Activated naive CD4-positive, alpha-beta T cell treated with anti-CD3 and anti-CD28 coated beads, Interleukin-2, amount 50 U/mL, for 16 hours (primary cell): ENCODE measurements around the gene DAB1.

ENCODE experiments used
- DNase-seq: peaks from one replicate; pipeline ENCODE4 v3.0.0-alpha.2; 2020

Gene DAB1

DNA sequence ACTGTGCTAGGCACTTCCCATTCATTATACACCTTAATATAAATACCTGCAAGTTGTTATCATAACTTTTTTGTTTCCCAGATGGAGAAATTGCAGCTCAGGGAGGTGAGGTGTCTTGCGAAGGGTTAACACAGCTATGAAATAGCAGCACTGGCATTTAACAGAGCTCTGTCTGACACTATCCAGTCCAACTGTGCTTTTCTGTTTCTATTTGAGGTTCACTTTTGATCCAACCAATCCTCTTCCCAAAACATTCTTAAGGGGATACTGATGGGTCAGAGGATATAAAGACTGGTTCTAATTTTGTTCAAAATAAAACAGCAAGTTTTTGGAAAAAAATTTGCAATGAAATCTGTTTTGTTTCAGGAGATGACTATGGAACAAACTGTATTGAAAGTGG lies 411.5 kb downstream of the DAB1 start:
- no peak for DNase-seq

DNA sequence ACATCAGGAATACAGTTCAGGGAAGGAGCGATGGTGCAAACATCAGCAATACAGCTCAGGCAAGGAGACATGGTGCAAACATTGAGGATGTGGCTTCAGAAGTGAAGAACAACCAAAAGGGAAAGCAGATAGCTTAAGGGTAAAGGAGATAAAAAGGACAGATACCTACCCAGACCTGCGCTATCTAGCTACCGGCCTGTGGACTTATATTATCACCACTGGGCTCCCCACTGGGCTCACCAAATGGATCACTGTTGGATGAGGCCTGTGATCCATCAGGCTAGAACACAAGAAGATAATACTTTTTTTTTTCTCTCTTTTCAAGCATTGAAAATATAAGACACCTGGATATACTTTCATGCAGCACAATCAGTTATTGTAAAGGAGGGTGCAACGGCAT lies 413.3 kb downstream of the DAB1 start:
- DNase-seq: no peak

DNA sequence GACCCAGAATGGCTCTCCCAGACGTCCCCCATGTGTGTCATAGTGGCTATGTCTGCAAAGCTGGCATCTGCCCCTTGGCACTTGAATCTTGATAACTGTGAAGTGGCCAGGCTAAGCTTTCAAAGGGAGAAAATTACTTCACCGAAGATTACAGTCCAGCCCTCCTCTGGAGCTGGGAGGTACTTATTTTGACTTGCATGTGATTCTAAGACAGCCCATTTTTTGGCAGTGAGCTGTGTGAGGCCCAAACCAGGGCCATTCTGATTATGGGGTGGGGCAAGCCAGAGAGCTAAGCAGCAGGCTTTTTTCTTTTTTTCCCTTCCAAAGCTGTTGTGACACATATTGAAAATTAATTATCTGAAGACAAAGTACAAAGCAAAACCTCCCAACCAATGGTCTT lies 415.9 kb downstream of the DAB1 start:
- no peak for DNase-seq

DNA sequence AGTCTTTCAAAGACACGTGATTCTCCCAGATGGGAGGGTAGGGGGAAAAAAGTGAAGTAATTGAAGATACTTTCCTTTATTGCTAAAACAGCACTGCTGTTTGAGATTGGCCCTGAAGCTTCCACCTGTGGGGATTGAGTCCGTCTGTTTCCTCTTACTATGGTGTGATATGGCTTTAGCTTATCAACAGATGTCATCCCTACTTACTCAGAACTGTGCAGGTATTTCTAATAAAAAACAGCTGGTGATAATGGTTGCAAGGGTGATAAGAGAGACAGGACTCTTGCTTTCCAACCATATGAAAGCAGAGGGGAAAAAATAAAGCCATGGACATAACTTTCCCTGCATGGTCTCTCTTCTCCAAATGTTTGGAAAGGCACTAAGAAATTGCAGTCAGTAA lies 416.4 kb downstream of the DAB1 start:
- DNase-seq: no peak

DNA sequence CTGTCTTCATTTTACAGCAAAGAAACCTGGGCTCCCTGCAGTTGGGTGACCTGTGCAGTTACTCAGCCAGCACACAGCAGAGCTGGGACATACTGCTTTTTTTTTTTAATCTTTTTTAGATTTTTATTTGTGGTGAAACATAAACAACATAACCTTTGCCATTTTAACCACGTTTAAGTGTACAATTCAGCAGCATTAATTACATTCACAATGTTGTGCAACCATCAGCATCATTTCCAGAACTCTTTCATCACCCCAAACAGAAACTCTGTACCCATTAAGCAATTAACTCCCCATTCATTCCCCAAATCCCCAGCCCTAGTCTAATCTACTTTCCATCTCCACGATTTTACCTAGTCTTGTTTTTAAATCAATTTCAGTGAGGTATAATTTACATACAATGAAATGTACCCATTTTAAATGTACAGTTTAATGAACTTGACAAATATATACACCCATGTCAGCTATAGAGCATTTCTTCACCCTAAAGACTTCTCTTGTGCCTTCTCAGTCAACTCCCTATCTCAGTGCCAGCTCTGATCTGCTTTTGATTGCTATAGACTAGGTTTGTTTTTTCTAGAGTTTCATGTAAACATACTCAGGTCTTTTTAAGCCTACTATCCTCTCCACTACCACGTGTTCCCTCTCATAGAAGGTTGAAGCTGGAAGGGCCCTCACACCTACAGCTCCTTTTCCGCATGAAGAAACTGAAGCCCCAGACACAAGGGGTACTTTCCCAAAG lies 420.3 kb downstream of the DAB1 start:
- DNase-seq: no peak

DNA sequence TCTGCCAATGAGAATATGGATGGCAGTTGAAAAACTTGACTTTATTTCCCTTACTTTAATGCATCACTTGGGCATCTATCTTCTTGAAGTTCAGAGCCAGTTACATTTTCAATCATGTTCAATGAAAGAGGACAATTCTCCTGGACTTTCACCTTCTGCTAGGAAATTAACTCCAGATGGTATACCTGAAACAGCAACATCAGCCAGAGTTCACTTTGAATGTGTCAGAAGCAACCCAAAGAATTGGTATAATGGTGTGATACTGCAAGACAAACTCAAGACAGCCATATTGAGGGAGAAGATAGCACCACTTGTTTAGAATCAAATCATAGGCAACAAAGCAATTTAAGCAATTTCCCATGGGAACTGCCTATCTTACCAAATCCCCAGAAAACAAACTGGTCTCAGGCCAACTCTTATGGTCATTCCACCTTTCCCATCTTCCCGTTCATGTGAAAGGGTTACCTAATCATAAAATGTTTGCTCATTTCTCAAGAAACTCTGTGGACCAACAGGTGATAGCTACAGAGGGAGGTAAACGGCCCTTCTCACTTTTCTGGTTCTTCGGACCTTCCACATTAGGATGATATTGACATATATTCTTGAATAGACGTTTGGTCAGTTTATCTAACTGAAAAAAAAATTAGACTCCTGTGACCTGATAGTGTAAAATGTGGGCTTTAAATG lies 428.3 kb downstream of the DAB1 start:
- no peak for DNase-seq

DNA sequence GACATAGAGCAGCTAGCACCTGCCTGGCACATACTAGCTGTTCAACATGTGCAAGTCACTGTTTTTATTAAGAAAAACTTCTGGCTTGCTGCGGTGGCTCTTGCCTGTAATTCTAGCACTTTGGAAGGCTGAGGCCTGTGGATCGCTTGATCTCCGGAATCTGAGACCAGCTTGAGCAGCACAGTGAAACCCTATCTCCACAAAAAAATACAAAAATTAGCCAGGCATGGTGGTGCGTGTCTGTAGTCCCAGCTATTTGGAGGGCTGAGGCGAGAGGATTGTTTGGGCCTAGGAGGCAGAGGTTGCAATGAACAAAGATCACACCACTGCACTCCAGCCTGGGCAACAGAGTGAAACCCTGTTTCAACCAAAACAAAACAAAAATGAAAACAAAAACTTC lies 430.4 kb downstream of the DAB1 start:
- no peak for DNase-seq

DNA sequence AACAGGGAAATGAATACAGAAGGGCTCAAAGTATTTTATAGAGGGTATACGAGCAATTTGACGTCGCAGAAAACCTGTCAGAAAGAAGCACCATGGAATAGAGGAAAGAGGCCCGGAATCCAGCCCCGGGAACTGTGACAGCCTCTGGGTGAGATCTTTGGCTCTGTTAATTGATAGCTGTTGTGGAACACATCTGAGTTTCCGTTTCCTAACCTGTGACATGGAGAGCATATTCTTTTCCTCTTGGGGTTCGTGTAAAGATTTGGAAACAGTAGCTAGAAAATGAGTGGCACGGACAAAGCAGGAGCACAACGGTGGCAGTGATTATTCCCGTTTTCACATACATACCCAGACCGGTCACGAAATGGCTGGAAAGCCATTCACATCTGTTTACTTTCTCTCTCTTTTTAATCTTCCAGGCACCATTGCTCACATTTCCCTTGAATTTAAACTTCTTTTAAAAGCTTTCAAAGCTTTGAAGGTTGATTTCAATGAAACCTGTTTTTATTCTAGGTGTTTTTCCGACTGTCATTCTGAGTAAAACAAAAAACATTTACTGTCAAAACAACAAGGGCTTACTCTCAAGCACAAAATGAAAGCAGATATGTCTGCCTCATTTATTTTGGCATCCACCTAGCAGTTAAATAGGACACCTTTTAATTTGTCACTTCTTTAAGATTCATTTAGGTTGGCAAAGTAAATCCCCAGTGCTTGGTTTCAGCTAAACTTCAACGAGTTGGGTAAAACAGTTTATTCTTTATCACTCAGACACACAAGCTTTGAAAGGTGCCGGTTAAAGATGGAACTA lies 431.3 kb downstream of the DAB1 start:
- no peak for DNase-seq

DNA sequence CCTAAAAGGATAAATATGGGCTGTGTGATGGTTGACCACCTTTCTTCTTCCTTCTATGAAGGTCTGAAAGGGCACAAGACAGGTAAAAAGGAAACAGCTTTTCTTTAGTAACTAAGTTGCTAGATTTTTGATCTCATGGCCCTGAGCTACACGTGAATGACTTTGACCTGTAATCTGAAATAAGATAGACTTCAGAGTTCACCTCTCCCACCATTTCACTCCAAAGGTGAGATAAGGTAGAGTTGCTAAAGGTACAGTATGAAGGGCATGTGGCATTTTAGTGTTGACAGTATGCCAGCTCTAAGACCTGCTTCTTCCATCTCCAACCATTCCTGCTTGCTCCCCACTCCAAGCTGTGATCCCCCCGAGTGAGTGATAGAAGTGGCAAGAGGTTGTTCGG lies 432.3 kb downstream of the DAB1 start:
- no peak for DNase-seq

DNA sequence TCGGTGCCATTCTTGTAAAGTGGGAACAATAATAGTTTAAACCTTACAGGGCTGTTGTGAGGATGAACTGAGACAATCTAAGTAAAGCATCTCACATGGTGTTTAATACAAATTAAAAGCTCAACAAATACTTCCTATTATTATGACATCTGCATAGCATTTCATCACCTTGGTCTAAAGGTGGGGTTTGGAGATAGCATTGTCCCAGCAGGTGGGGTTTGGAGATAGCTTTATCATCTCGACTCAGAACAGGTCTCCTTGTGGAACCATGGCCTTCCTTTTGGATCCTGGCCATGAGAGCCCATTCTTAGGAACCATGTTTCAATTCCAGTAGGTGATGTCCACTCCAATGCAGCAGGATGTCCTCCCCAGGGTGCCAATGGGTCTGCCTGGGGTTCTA lies 437.5 kb downstream of the DAB1 start:
- DNase-seq: no peak

DNA sequence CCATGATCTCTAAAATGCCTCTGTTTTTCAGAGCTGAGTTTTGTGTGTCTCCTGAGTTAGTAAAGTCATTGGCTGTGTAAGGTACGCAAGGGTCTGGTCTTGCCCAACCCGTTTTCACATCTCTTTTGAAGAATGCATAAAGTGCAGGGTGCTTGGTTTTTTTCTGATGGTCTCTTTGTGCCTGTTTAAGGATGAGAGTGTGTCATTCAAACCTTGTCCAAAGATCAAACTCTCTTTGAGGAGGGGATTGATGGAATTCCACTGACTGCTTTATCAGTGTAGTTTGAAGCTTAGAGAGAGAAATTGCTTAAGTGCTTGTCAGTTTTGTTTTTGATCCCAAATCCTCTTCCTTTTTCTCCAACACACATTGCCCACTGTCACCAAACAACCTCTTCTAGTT lies 438.0 kb downstream of the DAB1 start:
- no peak for DNase-seq

DNA sequence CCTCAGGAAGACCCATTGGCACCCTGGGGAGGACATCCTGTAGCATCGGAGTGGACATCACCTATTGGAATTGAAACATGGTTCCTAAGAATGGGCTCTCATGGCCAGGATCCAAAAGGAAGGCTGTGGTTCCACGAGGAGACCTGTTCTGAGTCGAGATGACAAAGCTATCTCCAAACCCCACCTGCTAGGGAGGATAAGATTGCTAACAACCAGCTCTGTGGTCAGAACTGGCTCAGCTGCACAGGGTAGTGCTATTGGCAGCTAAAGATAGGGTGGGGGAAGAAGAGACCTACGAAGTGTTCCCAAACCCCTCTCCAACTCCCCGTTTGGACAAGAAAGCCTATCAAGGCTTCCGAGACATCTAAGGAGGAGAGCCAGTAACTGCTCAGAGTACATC lies 440.4 kb downstream of the DAB1 start:
- no peak for DNase-seq

DNA sequence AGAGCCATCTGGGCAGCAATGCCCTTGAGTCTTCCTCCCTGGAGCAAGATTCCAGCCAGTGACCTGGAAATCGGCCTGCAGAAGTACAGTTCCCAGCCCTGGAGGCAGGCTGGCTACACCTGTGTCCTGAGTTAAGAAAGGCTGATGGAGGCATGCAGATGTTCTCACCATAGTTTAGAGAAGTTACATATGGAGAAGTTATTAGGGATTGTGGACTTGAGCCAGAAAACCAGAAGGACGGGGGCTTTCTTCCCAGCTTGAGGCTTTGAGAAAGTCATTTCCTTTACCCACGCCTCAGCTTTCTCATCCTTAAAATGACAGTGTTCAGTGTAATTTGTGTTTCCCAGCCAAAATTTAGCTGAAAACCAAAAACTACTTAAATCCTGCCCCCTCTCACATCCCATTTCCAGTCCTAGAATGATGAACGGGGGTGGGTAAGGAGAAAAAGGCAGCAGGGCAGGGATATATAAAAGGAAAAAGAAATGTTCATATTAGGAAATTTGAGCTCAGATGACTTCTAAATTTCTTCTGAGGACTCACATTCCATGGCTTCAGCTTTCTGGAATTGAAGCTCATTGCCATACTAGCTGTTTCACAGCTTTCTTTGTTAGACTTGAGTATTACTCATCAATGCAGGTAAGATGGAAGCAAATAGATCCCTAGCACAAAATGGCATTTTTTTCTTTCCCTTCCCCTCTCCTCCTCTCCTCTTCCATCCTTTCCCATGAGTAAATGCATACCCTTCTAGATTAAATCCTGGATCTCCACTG lies 443.7 kb downstream of the DAB1 start:
- DNase-seq: no peak

DNA sequence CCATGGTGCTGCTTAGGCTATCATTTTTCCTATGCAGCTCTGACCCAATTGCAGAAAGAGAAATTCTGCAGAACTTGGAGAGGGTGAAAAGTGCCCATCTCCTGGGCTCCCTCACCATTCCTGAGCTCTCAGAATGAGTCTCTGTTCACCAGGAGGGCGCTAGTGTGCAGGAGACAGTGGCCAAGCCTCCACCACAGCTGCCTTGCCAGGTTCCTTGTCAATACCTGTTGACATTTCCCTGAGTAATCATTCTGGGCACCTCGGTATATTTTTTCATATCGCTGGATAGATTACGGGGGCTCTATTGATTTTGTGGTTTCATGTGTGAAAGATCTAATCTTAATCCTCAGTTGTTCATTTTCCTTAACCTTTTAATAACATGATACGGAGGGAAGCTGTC lies 445.0 kb downstream of the DAB1 start:
- DNase-seq: no peak

DNA sequence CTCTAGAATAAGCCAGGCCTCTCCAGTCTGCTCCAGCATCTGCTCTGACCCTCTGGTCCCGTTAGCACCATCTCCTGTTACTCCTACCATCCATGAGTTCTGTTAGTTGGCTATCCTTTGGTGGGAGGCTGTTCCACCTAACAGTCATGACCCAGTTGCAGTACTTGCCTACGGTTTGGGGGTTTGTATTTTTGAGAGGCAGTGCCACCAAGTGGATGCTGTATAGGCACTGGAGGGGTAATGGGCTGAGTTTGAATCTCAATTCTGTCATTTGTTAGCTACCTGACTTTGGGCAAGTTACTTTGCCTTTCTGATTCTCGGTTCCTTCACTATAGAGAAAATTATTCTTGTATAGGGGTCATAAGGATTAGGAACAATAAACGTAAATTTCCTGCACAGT lies 445.9 kb downstream of the DAB1 start:
- DNase-seq: no peak

DNA sequence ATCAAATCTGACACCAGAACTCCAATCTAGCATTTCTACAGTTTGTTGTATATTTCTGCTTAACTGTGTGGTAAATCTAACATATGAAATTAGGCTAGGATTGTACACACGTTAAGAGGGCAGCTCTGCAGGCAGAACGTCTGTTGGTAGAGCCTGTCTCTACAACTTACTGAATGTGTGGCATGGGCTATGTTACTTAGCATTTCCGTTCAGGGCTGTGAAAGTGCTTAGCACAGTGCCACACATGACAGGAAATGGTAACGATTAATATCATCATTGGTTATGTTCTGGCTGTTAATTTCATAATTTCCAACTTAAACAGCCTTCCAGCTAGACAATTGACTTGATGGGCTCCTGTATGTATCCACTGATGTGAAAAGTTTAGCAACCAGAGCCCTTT lies 448.4 kb downstream of the DAB1 start:
- DNase-seq: no peak

DNA sequence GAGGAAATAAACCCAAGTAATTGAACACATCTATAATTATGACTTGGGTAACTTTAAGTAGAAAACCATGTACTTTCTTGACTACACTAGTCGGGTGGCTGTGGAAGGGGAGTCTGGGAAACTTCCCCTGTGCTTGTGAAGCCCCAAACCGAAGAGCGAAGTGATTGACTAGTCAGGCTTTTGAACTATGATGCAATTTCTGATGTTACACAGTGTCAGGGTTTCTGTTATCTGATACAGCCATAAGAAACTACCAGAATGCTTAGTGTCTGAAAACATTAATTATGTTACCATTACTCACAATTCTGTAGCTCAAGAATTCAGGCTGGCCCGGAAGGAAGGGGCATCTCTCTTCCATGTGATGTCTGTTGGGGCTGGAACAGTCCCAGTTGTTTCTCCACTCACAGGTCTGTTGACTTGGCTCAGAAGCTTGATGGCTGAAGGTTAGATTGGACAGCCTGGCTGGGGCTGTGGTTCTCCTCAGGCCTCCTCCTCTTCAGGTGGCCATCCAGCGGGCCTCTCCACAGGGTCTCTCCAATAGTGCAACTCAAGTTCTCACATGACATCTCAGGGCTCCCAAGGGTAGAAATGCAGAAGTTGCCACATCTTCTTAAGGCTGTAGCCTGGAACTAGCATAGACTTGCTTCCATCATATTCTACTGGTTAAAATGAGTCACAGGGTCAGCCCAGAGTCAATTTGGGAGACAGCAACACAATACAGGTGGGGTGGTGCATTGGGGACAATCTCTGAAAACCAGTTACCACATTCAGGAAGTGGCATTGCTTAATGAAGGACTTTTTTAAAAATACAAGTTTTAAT lies 449.7 kb downstream of the DAB1 start:
- no peak for DNase-seq

DNA sequence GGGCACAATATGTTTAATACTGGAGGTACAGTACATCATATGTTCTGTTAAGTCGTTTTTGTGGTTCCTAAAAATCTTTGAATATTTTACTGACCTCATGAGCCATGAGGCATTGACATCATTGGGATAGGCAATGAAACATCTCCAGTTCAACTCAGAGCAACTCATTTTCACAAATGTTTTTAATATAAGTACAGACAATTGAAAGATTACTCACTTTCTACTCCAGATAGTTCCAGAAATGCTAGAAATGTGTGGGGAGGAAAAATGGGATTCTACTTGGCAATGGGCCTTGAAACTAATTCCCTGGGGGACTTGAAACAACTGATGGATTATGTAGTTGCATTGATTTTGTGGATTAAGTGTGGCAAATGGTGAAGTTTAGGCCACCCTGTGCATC lies 450.9 kb downstream of the DAB1 start:
- no peak for DNase-seq

DNA sequence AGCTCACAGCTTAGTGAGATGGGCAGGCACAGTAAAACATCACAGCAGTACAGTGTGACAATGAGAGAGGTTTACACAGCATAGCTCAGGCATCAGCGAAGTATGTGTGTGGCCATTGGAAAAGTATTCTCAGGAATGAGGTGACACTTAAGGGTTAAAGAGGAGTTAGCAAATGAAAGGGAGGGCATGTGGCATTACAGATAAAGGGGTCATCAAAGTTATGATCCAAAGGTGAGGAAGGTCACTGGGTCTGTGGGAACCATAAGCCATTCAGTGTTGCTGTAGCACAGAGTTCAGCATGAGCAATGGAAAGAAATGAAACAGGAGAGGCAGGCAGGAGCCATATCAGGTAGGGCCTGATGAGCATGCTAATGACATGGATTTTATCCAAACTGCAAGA lies 453.6 kb downstream of the DAB1 start:
- DNase-seq: no peak

DNA sequence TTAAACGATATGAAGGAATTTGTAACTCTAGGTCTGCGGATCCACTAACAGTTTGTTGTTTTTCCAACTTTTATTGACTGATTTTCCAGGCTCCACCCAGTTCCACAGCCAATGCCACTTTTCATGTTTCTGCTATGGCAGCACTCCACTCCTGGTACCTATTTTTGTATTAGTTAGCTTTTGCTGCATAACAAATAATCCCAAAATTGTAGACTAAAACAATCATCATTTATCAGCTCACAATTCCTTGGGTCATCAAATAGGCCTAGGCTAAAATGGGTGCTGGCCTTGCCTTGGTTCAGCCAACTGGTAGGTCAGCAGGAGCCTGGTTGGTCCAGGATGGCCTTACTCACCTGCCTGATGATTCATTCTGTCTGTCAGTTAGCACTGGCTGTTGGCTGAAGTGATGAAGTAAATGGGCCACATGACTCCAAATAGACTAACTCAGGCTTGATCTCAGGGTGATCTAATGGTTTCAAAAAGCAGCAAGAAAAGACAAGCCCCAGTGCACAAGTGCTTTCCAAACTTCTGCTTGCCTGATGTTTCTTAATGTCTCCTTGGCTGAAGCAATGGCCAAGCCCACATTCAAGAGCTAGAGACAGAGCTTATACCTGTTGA lies 454.9 kb downstream of the DAB1 start:
- no peak for DNase-seq

DNA sequence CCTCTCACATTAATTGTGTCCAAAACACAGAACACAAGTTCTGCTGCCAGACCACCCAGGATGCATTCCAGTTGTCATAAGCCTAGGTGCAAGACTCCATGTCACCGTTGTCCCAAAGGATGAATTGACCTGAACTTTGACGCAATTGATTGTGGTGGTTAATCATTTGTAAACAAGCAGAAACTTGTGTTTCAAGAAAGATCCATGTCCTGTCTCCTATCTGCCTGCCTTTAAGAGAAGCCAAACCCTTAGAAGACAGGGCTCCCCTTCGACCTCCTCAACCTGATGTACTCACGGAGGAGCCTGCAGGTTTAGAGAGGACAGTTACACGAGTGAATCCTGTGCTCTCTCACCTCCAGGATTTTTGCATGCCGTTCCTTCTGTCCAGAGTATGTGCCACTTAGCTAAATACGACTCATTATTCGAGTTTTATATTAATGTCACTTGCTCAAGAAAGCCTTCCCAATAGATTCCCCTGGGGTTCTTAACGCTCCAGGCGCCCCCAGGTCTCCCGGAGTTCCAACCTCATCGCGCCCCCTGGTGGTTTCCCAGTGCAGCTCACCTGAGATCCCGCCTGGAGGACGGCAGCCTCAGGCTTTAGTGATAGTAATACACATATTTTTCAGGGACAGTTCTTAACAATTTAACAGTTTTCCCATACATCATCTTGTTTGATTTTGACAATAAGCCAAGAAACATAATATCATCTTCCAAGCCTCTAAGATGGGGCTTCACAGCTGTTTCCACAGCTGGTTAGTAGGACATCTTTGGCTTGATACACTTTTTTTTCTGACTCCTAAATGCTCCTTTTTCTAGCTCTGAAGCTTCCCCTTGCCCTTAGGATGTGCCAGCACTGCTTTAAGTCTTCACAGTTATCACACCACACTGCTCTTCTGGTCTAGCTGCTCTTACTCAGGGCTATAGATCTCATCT lies 455.7 kb downstream of the DAB1 start:
- DNase-seq: no peak
